Vagina (tissue), 2 donors: ENCODE data around the gene CHRM1. TPM values are rescaled to one million over a fixed set of nuclear protein-coding genes. Genes with fewer than 3 reads are reported as not detected.

Source experiments
- DNase-seq, 2 donors: peaks; one replicate each; pipeline ENCODE4 v3.0.0-alpha.2; 2017; ENCODE audit errors: extremely low spot score in 2 of 2
- H3K27ac ChIP-seq: fragments of 200-600 bp; sonication (generic); one replicate; pipeline ENCODE4 v1.5.1; 2019
- H3K27me3 ChIP-seq: fragments of 200-600 bp; sonication (generic); one replicate; pipeline ENCODE4 v1.5.1; 2019
- H3K36me3 ChIP-seq, 2 donors: fragments of 200-600 bp; sonication (generic); one replicate each; pipeline ENCODE4 v1.5.1; 2017 to 2019
- H3K4me1 ChIP-seq: fragments of 200-600 bp; sonication (generic); one replicate; pipeline ENCODE4 v1.5.1; 2019
- H3K4me3 ChIP-seq, 2 donors: fragments of 200-600 bp; sonication (generic); 1 replicate in 1 of 2; 2 replicates in 1 of 2; pipeline ENCODE4 v1.5.1; 2016 to 2019
- H3K9me3 ChIP-seq: fragments of 200-600 bp; sonication (generic); one replicate; pipeline ENCODE4 v1.5.1; 2019
- CTCF ChIP-seq, 3 experiments: fragments of 450-650 bp in 2 of 3; fragments of 200-600 bp in 1 of 3; sonication (generic) in 1 of 3; IDR thresholded peaks; one replicate each; pipeline ENCODE4 v1.5.1; 2017 to 2019; ENCODE audit warnings: antibody characterized with exemption in 3 of 3, mild to moderate bottlenecking in 2 of 3, moderate library complexity in 2 of 3
- POLR2A ChIP-seq, 2 donors: fragments of 450-650 bp; IDR thresholded peaks; one replicate each; pipeline ENCODE4 v1.6.1; 2017; ENCODE audit warnings: antibody characterized with exemption in 2 of 2, mild to moderate bottlenecking in 2 of 2, moderate library complexity in 2 of 2
- POLR2AphosphoS5 ChIP-seq, 2 donors: sonication (generic); formaldehyde crosslinking; IDR thresholded peaks; one replicate each; pipeline ENCODE4 v1.9.0; 2017; ENCODE audit warnings: antibody characterized with exemption in 2 of 2, mild to moderate bottlenecking in 2 of 2, low read depth in 1 of 2; ENCODE audit not compliant: insufficient read depth in 1 of 2
- intact Hi-C: fragments of 100-400 bp; cut with DNase I; formaldehyde crosslinking; loops from one replicate; pipeline ENCODE4 v1.15.1; 2023
- total RNA-seq: library from RNA; depleted of rRNA; stranded (reverse); fragments of >200 nt; gene quantifications from one replicate; pipeline ENCODE4 v1.2.3, GENCODE V29; 2016

CHRM1 gene
- total RNA-seq, 1 donor from 2014 or later = not detected

DNA sequence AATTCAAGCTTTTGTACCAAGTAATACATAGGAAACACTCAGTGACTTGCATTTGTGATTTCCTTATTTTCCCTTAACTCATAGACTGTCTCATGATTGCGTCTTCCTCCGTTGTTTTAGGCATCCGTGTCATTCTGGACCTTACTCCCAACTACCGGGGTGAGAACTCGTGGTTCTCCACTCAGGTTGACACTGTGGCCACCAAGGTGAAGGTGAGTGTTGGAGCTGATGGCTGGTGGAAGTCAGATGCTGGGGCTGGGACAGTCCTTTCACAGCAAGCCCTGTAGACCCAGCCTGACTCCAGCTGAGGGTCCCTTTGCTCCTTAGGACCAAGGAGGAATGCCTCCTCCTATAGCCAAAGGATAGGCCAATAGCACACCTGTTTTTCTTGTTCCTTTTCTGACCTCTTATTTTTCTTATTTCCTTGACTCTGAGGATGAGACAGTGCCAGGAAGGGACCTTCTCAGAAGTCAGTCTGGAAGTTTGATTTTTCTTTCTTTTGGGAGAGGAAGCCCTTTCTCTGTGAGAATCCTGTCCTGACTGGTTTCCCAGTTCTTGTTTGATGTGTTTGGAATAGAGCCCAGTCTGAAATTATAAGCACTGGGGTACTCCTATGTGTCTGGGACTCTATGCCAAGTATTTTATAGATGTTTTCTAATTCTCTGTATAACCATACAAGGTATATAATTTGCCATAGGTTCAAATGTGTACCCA, 38.2 kb downstream of the CHRM1 start:
- H3K27me3 ChIP-seq = no peaks in the 10 kb centered on the region
- H3K4me3 ChIP-seq = peak overlapping the region; percentile 98 to 100
- intact Hi-C loops = no loop called here
- H3K36me3 ChIP-seq = peaks cover 0 to 54% of the 10 kb centered on the region in 2 donors
- no peaks in the 10 kb centered on the region for H3K9me3 ChIP-seq
- no peak for DNase-seq
- H3K4me1 ChIP-seq = peaks cover 69% of the 10 kb centered on the region
- TF ChIP-seq POLR2AphosphoS5 (IDR thresholded peaks at IDR 0.05; ENCODE audit: insufficient read depth in 1 of 2, low read depth in 1 of 2) (no peak), POLR2A (IDR thresholded peaks at IDR 0.05) (no peak)
- H3K27ac ChIP-seq = peak overlapping the region; percentile 100

GRCh38 chr11:62882431-62882749, 38.8 kb downstream of the CHRM1 start:
- TF ChIP-seq POLR2A (IDR thresholded peaks at IDR 0.05) (no peak), CTCF (IDR thresholded peaks at IDR 0.05) (no peak), POLR2AphosphoS5 (IDR thresholded peaks at IDR 0.05; ENCODE audit: insufficient read depth in 1 of 2, low read depth in 1 of 2) (no peak)
- no peaks in the 10 kb centered on the region for H3K27me3 ChIP-seq
- H3K4me3 ChIP-seq = peak overlapping the region; percentile 98 to 100
- H3K36me3 ChIP-seq = peaks cover 0 to 49% of the 10 kb centered on the region in 2 donors
- no peak for DNase-seq
- peak overlapping the region; percentile 100 for H3K27ac ChIP-seq
- peaks cover 64% of the 10 kb centered on the region for H3K4me1 ChIP-seq
- intact Hi-C loops = no loop called here
- no peaks in the 10 kb centered on the region for H3K9me3 ChIP-seq

GRCh38 chr11:62881579-62882430, 39.4 kb downstream of the CHRM1 start:
- Histone ChIP-seq H3K27ac (peak overlapping the region; percentile 100), H3K36me3 (peaks cover 0 to 43% of the 10 kb centered on the region in 2 donors), H3K4me1 (peaks cover 58% of the 10 kb centered on the region), H3K27me3 (no peaks in the 10 kb centered on the region), H3K4me3 (peak overlapping the region; percentile 98 to 100), H3K9me3 (no peaks in the 10 kb centered on the region)
- intact Hi-C loops = no loop called here
- peak; percentile 98 to 99 for DNase-seq
- TF ChIP-seq POLR2AphosphoS5 (IDR thresholded peaks at IDR 0.05; ENCODE audit: insufficient read depth in 1 of 2, low read depth in 1 of 2) = peak in 1 of 2 donors; percentile 98
- peak in 1 of 2 donors; percentile 7 for TF ChIP-seq POLR2A (IDR thresholded peaks at IDR 0.05)
- no peak for TF ChIP-seq CTCF (IDR thresholded peaks at IDR 0.05)

DNA sequence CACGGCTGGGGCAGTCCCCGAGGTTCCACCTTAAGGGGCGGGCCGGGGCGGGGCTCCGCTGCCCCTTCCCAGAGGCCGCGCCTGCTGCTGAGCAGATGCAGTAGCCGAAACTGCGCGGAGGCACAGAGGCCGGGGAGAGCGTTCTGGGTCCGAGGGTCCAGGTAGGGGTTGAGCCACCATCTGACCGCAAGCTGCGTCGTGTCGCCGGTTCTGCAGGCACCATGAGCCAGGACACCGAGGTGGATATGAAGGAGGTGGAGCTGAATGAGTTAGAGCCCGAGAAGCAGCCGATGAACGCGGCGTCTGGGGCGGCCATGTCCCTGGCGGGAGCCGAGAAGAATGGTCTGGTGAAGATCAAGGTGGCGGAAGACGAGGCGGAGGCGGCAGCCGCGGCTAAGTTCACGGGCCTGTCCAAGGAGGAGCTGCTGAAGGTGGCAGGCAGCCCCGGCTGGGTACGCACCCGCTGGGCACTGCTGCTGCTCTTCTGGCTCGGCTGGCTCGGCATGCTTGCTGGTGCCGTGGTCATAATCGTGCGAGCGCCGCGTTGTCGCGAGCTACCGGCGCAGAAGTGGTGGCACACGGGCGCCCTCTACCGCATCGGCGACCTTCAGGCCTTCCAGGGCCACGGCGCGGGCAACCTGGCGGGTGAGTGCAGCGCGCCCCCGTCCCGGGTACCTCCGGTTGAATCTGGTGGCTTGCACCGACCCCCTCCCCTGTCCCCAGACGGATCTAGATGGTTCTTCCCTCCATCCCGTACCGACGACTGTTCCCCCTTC, 40.2 kb downstream of the CHRM1 start, which contains the start of gene SLC3A2:
Gene SLC3A2 (plus strand): TSS at position 94 of the 776 bp plus-strand sequence. CDS start 128 bp downstream, at position 222.
- DNase-seq = peak in 1 of 2 donors; percentile 97
- intact Hi-C loops = no loop called here
- no peaks in the 10 kb centered on the region for H3K9me3 ChIP-seq
- peaks cover 0 to 35% of the 10 kb centered on the region in 2 donors for H3K36me3 ChIP-seq
- peak; percentile 87 to 99 for TF ChIP-seq POLR2A (IDR thresholded peaks at IDR 0.05)
- peak; percentile 82 to 100 for TF ChIP-seq POLR2AphosphoS5 (IDR thresholded peaks at IDR 0.05; ENCODE audit: insufficient read depth in 1 of 2, low read depth in 1 of 2)
- TF ChIP-seq CTCF (IDR thresholded peaks at IDR 0.05) = peak in 2 of 3 experiments; percentile 44 to 72
- no peaks in the 10 kb centered on the region for H3K27me3 ChIP-seq
- H3K4me1 ChIP-seq = peaks cover 53% of the 10 kb centered on the region
- peak within 1 kb of the TSS; percentile 100 for H3K27ac ChIP-seq
- peak within 1 kb of the TSS; percentile 98 to 100 for H3K4me3 ChIP-seq
